ENCODE data around the gene SLC4A1AP.

DNA sequence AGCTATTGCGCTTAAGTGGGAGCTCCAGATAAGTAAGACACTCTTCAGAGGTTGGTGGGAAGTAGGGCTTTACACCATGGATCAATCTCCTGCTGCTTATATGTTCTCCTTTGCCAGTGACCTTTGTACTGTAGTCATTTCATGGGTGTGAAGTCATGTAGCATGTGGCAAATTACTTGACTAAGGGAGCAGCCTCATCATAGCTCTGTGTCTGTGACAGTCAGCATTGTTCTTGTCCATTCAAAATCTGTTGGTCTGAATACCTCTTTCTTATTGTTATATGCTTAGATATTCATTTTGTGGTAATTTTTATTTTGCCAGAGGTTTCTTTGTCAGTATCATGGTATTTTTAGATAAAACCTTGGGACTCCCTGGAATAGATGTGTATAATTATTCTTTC is 18.2 kb downstream of the SLC4A1AP start:
- no peak for TF ChIP-seq MYC (IDR thresholded peaks at IDR 0.05; ENCODE audit: insufficient read depth, insufficient read length, insufficient replicate concordance, low read length, severe bottlenecking)
- TF ChIP-seq JUND (IDR thresholded peaks at IDR 0.05; ENCODE audit: low read depth, low read length), result no peak
- TF ChIP-seq, protein P1, sequence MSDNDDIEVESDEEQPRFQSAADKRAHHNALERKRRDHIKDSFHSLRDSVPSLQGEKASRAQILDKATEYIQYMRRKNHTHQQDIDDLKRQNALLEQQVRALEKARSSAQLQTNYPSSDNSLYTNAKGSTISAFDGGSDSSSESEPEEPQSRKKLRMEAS (IDR thresholded peaks at IDR 0.05; ENCODE audit: low read depth, low read length), result no peak
- no peak for TF ChIP-seq EZH2 (IDR thresholded peaks at IDR 0.05; ENCODE audit: borderline replicate concordance, control insufficient read depth, low read depth, low read length)
- no peak for TF ChIP-seq EP300 (IDR thresholded peaks at IDR 0.05; ENCODE audit: borderline replicate concordance in 1 of 2, control insufficient read depth in 1 of 2, low read depth in 2 of 2, low read length in 2 of 2)
